ENCODE results near the gene ACTN4. TPM values are rescaled to one million over a fixed set of nuclear protein-coding genes. Genes with fewer than 3 reads are reported as not detected.

Gene ACTN4
- 1,072 to 1,383 TPM (median 1,305 TPM) in 5 replicates for total RNA-seq (2022; extraction: Qiagen RNA extraction; ENCODE audit: low read depth)

DNA sequence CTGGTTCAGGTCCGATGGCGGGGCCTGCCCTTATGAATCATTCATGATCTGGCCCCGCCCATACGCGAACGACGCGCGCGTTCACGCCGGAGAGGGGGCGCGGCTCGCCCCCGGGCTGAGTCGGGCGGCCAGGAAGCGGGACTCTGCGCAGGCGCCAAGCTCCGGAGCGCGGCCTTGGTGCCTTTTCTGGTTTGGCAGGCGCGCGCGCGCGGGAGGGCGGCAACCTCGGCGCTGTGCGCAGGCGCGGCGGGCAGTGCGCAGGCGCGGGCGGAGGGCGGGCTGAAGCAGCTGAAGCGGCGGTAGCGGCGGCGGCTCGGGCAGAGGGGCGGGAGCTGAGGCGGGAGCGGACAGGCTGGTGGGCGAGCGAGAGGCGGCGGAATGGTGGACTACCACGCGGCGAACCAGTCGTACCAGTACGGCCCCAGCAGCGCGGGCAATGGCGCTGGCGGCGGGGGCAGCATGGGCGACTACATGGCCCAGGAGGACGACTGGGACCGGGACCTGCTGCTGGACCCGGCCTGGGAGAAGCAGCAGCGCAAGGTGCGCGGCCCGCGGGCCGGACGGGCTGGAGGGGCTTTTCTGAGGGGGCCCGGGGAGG, at the start of gene ACTN4:
TSS of gene ACTN4 (plus strand) at position 282 of the 598 bp plus-strand sequence. CDS start at position 379, 97 bp downstream.

DNA sequence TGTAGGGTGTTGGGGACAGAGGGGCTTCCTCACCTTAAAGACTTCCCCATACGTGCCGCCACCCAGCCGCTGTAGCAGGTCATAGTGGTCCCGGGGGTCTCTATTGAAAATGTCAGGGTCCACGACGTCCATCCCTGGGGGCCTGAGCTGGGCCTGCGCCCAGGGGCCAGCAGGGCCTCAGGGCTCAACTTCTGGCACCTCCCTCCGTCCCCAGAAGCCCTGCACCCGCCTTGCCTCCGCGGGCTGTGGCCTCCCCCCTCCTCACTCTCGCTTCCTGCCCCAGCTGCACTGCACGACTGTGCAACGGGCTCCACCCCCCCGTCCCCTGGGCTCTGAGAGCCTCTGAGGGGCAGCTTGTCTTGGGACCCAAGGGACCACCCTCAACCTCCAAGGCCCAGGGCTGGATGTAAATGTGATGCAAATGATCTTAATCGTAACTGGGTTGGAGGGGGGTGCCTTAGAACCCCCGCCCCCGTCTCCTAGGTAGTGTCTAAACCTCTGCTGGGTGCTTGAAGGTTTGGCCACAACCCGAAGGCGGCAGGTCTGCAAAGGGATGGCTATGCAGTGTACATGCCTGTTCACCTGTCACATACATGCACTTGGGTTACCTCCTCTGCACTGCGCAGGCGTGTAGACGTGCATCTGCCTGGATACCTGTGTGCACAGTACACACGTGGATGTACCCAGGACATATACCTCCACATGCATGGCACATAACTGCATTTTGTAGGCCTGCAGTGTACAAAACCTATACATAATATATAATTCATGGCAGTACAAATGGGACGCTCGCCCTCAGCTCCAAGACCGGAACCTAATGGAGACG, 29.5 kb upstream of the ACTN4 start, which contains the start of gene MAP4K1:
TSS of gene MAP4K1 (minus strand) at position 190 of the 826 bp plus-strand sequence. CDS start at position 132, 58 bp downstream.

DNA sequence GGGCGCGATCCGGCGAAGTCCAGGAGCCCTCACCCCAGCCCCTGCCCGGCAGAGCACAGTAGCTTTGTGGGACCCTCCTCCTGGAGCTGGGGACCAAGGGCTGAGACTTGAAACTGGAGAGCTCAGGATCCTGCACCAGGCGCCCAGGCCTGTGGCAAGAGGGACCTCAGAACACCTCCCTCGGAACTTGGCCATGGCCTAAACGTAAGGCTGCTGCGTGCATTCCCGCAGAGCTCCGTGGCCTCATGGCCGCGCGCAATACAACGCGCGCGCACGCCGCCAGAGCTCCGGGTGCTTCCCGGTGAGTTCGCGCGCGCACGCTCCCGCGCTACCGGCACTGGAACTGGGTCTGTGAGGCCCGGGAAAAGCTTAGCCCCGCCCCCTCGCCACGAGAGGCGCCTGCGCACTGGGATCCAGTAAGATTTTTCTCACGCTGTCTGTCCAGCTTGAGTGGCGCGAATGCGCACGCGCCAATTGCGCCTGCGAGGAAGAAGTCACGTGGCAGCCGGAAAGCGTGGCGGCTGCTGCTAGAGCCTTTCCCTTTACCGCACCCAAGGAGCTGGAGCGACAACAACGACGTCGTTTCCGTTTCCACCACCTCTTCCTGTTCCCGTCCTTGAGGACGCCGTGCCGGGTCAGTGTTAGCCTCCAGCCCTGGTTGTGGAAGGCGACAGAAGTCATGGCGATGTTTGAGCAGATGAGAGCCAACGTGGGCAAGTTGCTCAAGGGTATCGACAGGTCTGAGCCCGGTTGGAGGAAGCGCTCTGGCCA, 28.7 kb upstream of the ACTN4 start, which contains the start of gene EIF3K:
TSS of gene EIF3K (plus strand) at position 599 of the 771 bp plus-strand sequence. CDS start at position 680, 81 bp downstream.

DNA sequence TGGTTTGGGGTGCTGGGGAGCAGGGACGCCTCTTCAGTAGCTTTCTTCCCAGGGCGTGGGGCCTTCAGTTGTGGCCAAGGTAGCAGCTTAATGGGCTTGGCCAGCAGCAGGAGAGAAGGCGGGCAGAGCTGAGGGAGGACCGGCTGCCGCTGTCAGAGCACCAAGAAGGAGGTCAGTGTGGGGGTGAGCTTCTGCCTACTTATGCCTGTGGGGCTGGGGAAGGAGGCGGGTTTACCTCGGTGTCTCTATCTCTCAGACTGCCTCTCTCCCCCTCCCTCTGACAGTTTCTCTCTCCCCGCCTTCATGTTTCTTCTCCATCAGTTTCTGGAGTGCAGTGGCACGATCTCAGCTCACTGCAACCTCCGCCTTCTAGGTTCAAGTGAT, 96.8 kb downstream of the ACTN4 start, which contains the start of gene CAPN12:
TSS of gene CAPN12 (minus strand) at position 177 of the 384 bp plus-strand sequence. CDS start 309 bp downstream, outside the sequence.

DNA sequence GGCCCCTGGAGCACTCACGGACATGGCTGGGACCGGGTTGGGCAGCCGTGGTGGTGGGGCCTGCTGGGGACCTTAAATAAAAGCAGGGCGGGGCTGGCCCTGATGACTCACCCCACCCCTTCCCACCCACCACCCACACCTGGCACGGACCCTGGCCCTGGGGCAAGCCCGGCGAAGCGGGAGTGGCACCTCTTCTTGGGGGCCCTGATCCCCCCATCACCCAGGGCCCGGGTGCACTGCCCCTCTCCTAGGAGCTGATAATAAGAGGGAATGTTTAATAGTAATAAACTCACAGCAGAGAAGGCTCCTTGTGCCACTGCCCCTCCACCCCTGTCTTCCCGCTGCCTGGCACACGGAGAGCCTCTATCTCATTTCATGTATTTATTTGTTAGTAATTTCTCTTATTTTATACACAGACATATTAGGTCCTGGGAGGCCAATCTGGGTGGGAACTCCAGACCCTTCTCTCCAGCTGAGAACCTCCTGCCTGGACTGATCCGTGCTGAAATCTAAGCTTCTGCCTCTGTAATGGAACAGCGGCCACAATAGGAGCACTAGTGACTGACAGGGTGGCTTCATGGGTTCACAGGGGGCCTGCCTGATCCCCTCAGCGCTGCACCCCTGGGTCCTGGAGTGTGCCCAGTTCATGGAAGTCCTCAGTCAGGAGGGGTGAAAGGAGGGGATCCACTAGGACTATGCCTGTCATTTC, 126.2 kb downstream of the ACTN4 start, which contains the start of gene LGALS7:
TSS of gene LGALS7 (minus strand) at position 49 of the 709 bp plus-strand sequence. CDS start at position 24, 25 bp downstream.

Other genes with a start within 250 kb of the ACTN4 start
- 17.8 to 27.6 TPM (median 26.3 TPM) in 5 replicates for gene FAM98C, start 244.6 kb upstream of the ACTN4 start, total RNA-seq (2022; extraction: Qiagen RNA extraction; ENCODE audit: low read depth)
- gene RASGRP4, start 221.4 kb upstream of the ACTN4 start, total RNA-seq (2022; extraction: Qiagen RNA extraction; ENCODE audit: low read depth): 0.07 TPM in 2 of 5 replicates, not detected in the others
- gene RYR1, start 214.0 kb upstream of the ACTN4 start, total RNA-seq (2022; extraction: Qiagen RNA extraction; ENCODE audit: low read depth): 4.4 to 5.9 TPM (median 5.6 TPM) in 5 replicates
- 0.53 to 1.2 TPM (median 0.73 TPM) in 5 replicates for gene MAP4K1, start 29.7 kb upstream of the ACTN4 start, total RNA-seq (2022; extraction: Qiagen RNA extraction; ENCODE audit: low read depth)
- gene EIF3K, start 28.5 kb upstream of the ACTN4 start, total RNA-seq (2022; extraction: Qiagen RNA extraction; ENCODE audit: low read depth): 645 to 956 TPM (median 719 TPM) in 5 replicates
- gene CAPN12, start 96.8 kb downstream of the ACTN4 start, total RNA-seq (2022; extraction: Qiagen RNA extraction; ENCODE audit: low read depth): 5.2 to 7.0 TPM (median 6.0 TPM) in 5 replicates
- 0.36 to 0.44 TPM in 2 of 5 replicates, not detected in the others for gene LGALS7, start 125.9 kb downstream of the ACTN4 start, total RNA-seq (2022; extraction: Qiagen RNA extraction; ENCODE audit: low read depth)
- 0.44 to 0.51 TPM in 2 of 5 replicates, not detected in the others for gene LGALS7B, start 141.6 kb downstream of the ACTN4 start, total RNA-seq (2022; extraction: Qiagen RNA extraction; ENCODE audit: low read depth)
- 0.35 to 1.9 TPM (median 0.63 TPM) in 5 replicates for gene LGALS4, start 165.3 kb downstream of the ACTN4 start, total RNA-seq (2022; extraction: Qiagen RNA extraction; ENCODE audit: low read depth)
- 259 to 407 TPM (median 281 TPM) in 5 replicates for gene ECH1, start 184.1 kb downstream of the ACTN4 start, total RNA-seq (2022; extraction: Qiagen RNA extraction; ENCODE audit: low read depth)
- 359 to 423 TPM (median 403 TPM) in 5 replicates for gene HNRNPL, start 202.3 kb downstream of the ACTN4 start, total RNA-seq (2022; extraction: Qiagen RNA extraction; ENCODE audit: low read depth)
- gene RINL, start 230.6 kb downstream of the ACTN4 start, total RNA-seq (2022; extraction: Qiagen RNA extraction; ENCODE audit: low read depth): 2.2 to 3.9 TPM (median 2.7 TPM) in 5 replicates

Data from A549 treated with DMSO at 1 μM for 4 hours (cell line).